ENCODE measurements around the gene ARL3. TPM values are rescaled to one million over a fixed set of nuclear protein-coding genes. Genes with fewer than 3 reads are reported as not detected.

The ARL3 gene
- total and polyA plus RNA-seq, 2 donors (not counting 1 experiment from before 2014, with no cell fraction given) = 10.6 to 22.9 TPM

GRCh38 chr10:102627291-102627735 is 86.9 kb downstream of the ARL3 start:
- peak overlapping the region; percentile 32 for H3K9ac ChIP-seq (ENCODE audit: insufficient read depth, low read length)
- no peak overlapping the region for H3K4me3 ChIP-seq (replicated peaks in 1 of 4; ENCODE audit: control extremely low read depth in 1 of 4, insufficient read depth in 1 of 4, low read depth in 3 of 4, low read length in 4 of 4)
- peak overlapping the region; percentile 83 for H3K27ac ChIP-seq (ENCODE audit: insufficient read depth, low read length)
- H3K4me1 ChIP-seq (ENCODE audit: control insufficient read depth, extremely low read depth, insufficient read depth, low read length) = peaks cover 55% of the 10 kb centered on the region
- no peaks in the 10 kb centered on the region for H3K9me3 ChIP-seq (ENCODE audit: control insufficient read depth, insufficient read depth, low read depth, low read length)
- TF ChIP-seq, protein P1, sequence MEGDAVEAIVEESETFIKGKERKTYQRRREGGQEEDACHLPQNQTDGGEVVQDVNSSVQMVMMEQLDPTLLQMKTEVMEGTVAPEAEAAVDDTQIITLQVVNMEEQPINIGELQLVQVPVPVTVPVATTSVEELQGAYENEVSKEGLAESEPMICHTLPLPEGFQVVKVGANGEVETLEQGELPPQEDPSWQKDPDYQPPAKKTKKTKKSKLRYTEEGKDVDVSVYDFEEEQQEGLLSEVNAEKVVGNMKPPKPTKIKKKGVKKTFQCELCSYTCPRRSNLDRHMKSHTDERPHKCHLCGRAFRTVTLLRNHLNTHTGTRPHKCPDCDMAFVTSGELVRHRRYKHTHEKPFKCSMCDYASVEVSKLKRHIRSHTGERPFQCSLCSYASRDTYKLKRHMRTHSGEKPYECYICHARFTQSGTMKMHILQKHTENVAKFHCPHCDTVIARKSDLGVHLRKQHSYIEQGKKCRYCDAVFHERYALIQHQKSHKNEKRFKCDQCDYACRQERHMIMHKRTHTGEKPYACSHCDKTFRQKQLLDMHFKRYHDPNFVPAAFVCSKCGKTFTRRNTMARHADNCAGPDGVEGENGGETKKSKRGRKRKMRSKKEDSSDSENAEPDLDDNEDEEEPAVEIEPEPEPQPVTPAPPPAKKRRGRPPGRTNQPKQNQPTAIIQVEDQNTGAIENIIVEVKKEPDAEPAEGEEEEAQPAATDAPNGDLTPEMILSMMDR (conservative IDR thresholded peaks at IDR 0.05 in 1 of 2, IDR thresholded peaks at IDR 0.05 in 1 of 2; ENCODE audit: low read depth in 1 of 2, low read length in 2 of 2) = no peak
- no peak for TF ChIP-seq EZH2 (IDR thresholded peaks at IDR 0.05; ENCODE audit: low read length, missing control alignments)
- H3K36me3 ChIP-seq (ENCODE audit: control insufficient read depth, insufficient read depth, low read length) = peaks cover 2% of the 10 kb centered on the region
- H3K79me2 ChIP-seq (ENCODE audit: control insufficient read depth, insufficient read depth, low read length) = no peaks in the 10 kb centered on the region
- DNase-seq (ENCODE audit: low read depth in 2 of 2) = no peak
- H3K27me3 ChIP-seq (ENCODE audit: control insufficient read depth, insufficient read depth, low read length) = no peaks in the 10 kb centered on the region
- no peak overlapping the region for H3K4me2 ChIP-seq (ENCODE audit: extremely low read depth, insufficient read depth, low read length)
- H2AFZ ChIP-seq (ENCODE audit: low read length) = peak overlapping the region; percentile 66
- H4K20me1 ChIP-seq (ENCODE audit: control insufficient read depth, extremely low read depth, insufficient read depth, low read length) = no peaks in the 10 kb centered on the region

DNA sequence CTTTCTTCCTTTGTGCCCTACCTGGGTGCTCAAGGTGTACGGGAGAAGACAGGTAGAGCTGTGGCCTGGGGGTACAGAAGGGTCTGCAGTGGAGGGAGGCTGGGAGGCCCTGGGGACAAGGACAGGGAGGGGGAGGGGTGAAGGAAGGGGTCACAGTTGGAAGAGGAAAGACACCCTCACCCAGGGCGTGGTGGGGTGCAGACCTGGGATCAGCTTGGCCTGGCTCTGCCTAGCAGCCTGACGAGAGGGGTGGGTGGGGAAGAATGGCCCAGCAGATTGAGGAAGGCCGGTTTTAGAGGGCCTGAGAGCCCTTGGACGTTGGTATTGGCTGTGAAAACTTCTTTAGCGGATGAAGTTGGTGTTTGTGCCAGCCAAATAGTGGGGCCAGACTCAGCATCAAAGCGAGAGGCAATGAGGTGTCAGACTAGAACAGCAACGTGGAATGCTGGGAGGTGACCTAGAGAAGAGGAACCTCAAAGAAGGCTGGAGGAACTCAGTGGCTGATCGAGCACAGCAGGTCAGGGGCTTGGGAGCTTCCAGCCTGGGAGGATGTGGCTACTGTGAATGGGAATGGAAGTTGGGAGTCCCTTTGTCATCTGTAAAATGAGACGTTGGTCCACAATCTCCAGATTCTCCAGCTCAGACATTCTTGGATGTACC is 88.0 kb downstream of the ARL3 start:
- H3K4me3 ChIP-seq (replicated peaks in 1 of 4; ENCODE audit: control extremely low read depth in 1 of 4, insufficient read depth in 1 of 4, low read depth in 3 of 4, low read length in 4 of 4) = no peak overlapping the region
- H3K27me3 ChIP-seq (ENCODE audit: control insufficient read depth, insufficient read depth, low read length) = no peaks in the 10 kb centered on the region
- TF ChIP-seq, protein P1 (conservative IDR thresholded peaks at IDR 0.05 in 1 of 2, IDR thresholded peaks at IDR 0.05 in 1 of 2; ENCODE audit: low read depth in 1 of 2, low read length in 2 of 2) = no peak
- TF ChIP-seq EZH2 (IDR thresholded peaks at IDR 0.05; ENCODE audit: low read length, missing control alignments) = no peak
- no peaks in the 10 kb centered on the region for H4K20me1 ChIP-seq (ENCODE audit: control insufficient read depth, extremely low read depth, insufficient read depth, low read length)
- H3K36me3 ChIP-seq (ENCODE audit: control insufficient read depth, insufficient read depth, low read length) = no peaks in the 10 kb centered on the region
- no peaks in the 10 kb centered on the region for H3K9me3 ChIP-seq (ENCODE audit: control insufficient read depth, insufficient read depth, low read depth, low read length)
- H3K27ac ChIP-seq (ENCODE audit: insufficient read depth, low read length) = no peak overlapping the region
- DNase-seq (ENCODE audit: low read depth in 2 of 2) = no peak
- H3K79me2 ChIP-seq (ENCODE audit: control insufficient read depth, insufficient read depth, low read length) = no peaks in the 10 kb centered on the region
- no peak overlapping the region for H3K9ac ChIP-seq (ENCODE audit: insufficient read depth, low read length)
- no peak overlapping the region for H2AFZ ChIP-seq (ENCODE audit: low read length)
- no peak overlapping the region for H3K4me2 ChIP-seq (ENCODE audit: extremely low read depth, insufficient read depth, low read length)
- peaks cover 54% of the 10 kb centered on the region for H3K4me1 ChIP-seq (ENCODE audit: control insufficient read depth, extremely low read depth, insufficient read depth, low read length)

DNA sequence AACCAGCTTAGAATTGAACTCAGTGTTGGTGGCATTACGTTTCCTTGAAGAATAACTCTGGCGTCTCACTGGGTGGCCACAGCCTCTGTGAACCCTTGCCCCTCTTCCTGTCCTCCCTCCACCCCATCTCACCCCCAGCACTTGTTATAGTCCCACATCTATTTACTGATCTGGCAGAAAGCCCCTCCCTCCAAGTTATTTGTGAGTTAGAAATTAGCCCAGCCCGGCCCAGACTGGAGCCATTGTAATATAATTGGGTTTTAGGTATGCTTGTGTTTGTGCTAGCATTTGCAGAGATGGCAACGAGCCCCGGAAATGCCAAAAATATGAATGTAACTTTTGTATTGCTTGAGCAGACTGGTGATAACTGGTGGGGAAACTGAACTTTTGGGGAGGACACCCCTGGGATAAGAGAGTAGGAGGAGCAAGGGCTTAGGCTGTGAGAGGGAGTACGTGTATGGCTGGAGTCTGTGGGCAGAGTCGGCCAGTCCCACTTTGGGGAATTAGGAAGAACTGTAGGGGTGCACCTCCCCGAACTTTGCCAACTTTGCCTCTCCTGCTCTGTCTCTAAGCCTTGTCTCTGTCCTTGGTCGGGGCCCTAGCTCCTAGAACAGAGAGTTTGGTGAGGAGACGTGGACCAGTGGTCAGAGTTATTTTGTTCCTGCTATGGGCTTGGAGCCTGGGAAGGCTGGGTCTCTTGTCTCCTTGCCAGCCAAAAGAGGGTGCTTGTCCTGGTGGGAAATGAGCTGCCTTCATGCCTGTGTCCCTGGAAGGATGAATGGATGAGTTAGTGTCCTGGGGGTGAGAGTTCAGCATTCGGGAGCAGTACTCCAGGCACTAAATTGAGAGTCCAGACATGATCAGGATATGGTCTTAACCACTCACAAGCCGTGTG is 89.2 kb downstream of the ARL3 start:
- Histone ChIP-seq H3K9me3 (ENCODE audit: control insufficient read depth, insufficient read depth, low read depth, low read length) (no peaks in the 10 kb centered on the region), H3K79me2 (ENCODE audit: control insufficient read depth, insufficient read depth, low read length) (no peaks in the 10 kb centered on the region), H4K20me1 (ENCODE audit: control insufficient read depth, extremely low read depth, insufficient read depth, low read length) (no peaks in the 10 kb centered on the region), H3K36me3 (ENCODE audit: control insufficient read depth, insufficient read depth, low read length) (no peaks in the 10 kb centered on the region), H3K4me3 (replicated peaks in 1 of 4; ENCODE audit: control extremely low read depth in 1 of 4, insufficient read depth in 1 of 4, low read depth in 3 of 4, low read length in 4 of 4) (no peak overlapping the region), H3K4me2 (ENCODE audit: extremely low read depth, insufficient read depth, low read length) (no peak overlapping the region), H3K27me3 (ENCODE audit: control insufficient read depth, insufficient read depth, low read length) (no peaks in the 10 kb centered on the region), H3K4me1 (ENCODE audit: control insufficient read depth, extremely low read depth, insufficient read depth, low read length) (peaks cover 47% of the 10 kb centered on the region), H2AFZ (ENCODE audit: low read length) (no peak overlapping the region), H3K9ac (ENCODE audit: insufficient read depth, low read length) (no peak overlapping the region), H3K27ac (ENCODE audit: insufficient read depth, low read length) (peak overlapping the region; percentile 37)
- TF ChIP-seq, protein P1 (conservative IDR thresholded peaks at IDR 0.05 in 1 of 2, IDR thresholded peaks at IDR 0.05 in 1 of 2; ENCODE audit: low read depth in 1 of 2, low read length in 2 of 2) = no peak
- no peak for TF ChIP-seq EZH2 (IDR thresholded peaks at IDR 0.05; ENCODE audit: low read length, missing control alignments)
- DNase-seq (ENCODE audit: low read depth in 2 of 2) = no peak
